Cardiac muscle cell (in vitro differentiated cells and primary cell): ENCODE data around the gene AP1G1. TPM values are rescaled to one million over a fixed set of nuclear protein-coding genes. Genes with fewer than 3 reads are reported as not detected.
"Not testable (repeated sequence)": the region's sequence is repeated elsewhere in the genome, so short reads cannot be mapped to it uniquely, and the experiment has no call there.

Source experiments
- DNase-seq, 2 donors: peaks; one replicate each; pipeline versions ENCODE4 v3.0.0 to v3.0.0-alpha.2; 2010 to 2017; ENCODE audit warnings: low read depth in 1 of 2, low spot score in 1 of 2
- H3K27ac ChIP-seq: fragments of 200-600 bp; sonication (generic); 2 replicates; pipeline ENCODE4 v1.5.1; 2016
- H3K27me3 ChIP-seq: fragments of 200-600 bp; sonication (generic); 2 replicates; pipeline ENCODE4 v1.6.0; 2016; ENCODE audit warnings: control low read depth
- H3K36me3 ChIP-seq: fragments of 200-600 bp; sonication (generic); 2 replicates; pipeline ENCODE4 v1.5.1; 2016; ENCODE audit warnings: control low read depth
- H3K4me1 ChIP-seq: fragments of 200-600 bp; sonication (generic); 2 replicates; pipeline ENCODE4 v1.8.1; 2017; ENCODE audit warnings: low read depth, mild to moderate bottlenecking, mixed run types
- H3K4me3 ChIP-seq: fragments of 200-600 bp; sonication (generic); 2 replicates; pipeline ENCODE4 v1.5.1; 2016; ENCODE audit warnings: mild to moderate bottlenecking
- H3K9me3 ChIP-seq: fragments of 200-600 bp; sonication (generic); 2 replicates; pipeline ENCODE4 v1.5.1; 2017; ENCODE audit warnings: low read depth, mild to moderate bottlenecking, control low read depth
- CTCF ChIP-seq: IDR thresholded peaks from 2 replicates; pipeline ENCODE4 v1.5.1; 2012; ENCODE audit warnings: low read depth, mild to moderate bottlenecking, low read length
- polyA plus RNA-seq: library from polyadenylated mRNA; unstranded; fragments of >200 nt; fragmentation: Nextera tagmentation; extraction: Ambion mirVana; gene quantifications from 2 replicates; pipeline ENCODE4 v1.2.1, GENCODE V29; 2016
- total RNA-seq: library from RNA; depleted of rRNA; stranded (reverse); fragments of >200 nt; gene quantifications from 2 replicates; pipeline ENCODE4 v1.2.3, GENCODE V29; 2016

The AP1G1 gene
- total and polyA plus RNA-seq, 2 experiments from 2014 or later: 14.7 to 69.0 TPM

- Histone ChIP-seq H3K27ac (no peak overlapping the region), H3K9me3 (no peaks in the 10 kb centered on the region), H3K4me1 (peaks cover 5% of the 10 kb centered on the region), H3K36me3 (no peaks in the 10 kb centered on the region), H3K4me3 (no peak overlapping the region), H3K27me3 (no peaks in the 10 kb centered on the region)
- no peak for DNase-seq
- TF ChIP-seq CTCF: no peak
Observed at GRCh38 chr16:71803305-71803690, 5.3 kb downstream of the AP1G1 start.

GRCh38 chr16:71796501-71797097 is 12.0 kb downstream of the AP1G1 start:
- no peak for DNase-seq
- Histone ChIP-seq H3K27ac (no peak overlapping the region), H3K36me3 (no peaks in the 10 kb centered on the region), H3K9me3 (no peaks in the 10 kb centered on the region), H3K27me3 (no peaks in the 10 kb centered on the region), H3K4me3 (no peak overlapping the region), H3K4me1 (peaks cover 4% of the 10 kb centered on the region)
- no peak for TF ChIP-seq CTCF

- Histone ChIP-seq H3K4me3 (no peak overlapping the region), H3K4me1 (peaks cover 4% of the 10 kb centered on the region), H3K36me3 (no peaks in the 10 kb centered on the region), H3K27ac (no peak overlapping the region), H3K9me3 (no peaks in the 10 kb centered on the region), H3K27me3 (no peaks in the 10 kb centered on the region)
- DNase-seq: no peak
- TF ChIP-seq CTCF: no peak
Observed at GRCh38 chr16:71794943-71795342, 13.7 kb downstream of the AP1G1 start.

- peaks cover 5% of the 10 kb centered on the region for H3K36me3 ChIP-seq
- no peaks in the 10 kb centered on the region for H3K9me3 ChIP-seq
- DNase-seq: no peak
- H3K4me3 ChIP-seq: no peak overlapping the region
- no peak overlapping the region for H3K27ac ChIP-seq
- peaks cover 4% of the 10 kb centered on the region for H3K4me1 ChIP-seq
- H3K27me3 ChIP-seq: no peaks in the 10 kb centered on the region
- no peak for TF ChIP-seq CTCF
Observed at GRCh38 chr16:71794018-71794417, 14.6 kb downstream of the AP1G1 start.

- no peak overlapping the region for H3K27ac ChIP-seq
- DNase-seq: no peak
- no peaks in the 10 kb centered on the region for H3K27me3 ChIP-seq
- TF ChIP-seq CTCF: no peak
- H3K4me3 ChIP-seq: no peak overlapping the region
- peaks cover 4% of the 10 kb centered on the region for H3K4me1 ChIP-seq
- H3K9me3 ChIP-seq: no peaks in the 10 kb centered on the region
- peaks cover 19% of the 10 kb centered on the region for H3K36me3 ChIP-seq
Observed at GRCh38 chr16:71792176-71792575, 16.5 kb downstream of the AP1G1 start.

GRCh38 chr16:71790329-71790728 is 18.3 kb downstream of the AP1G1 start:
- H3K27ac ChIP-seq, H3K27me3 ChIP-seq, DNase-seq, H3K4me1 ChIP-seq, H3K4me3 ChIP-seq, H3K9me3 ChIP-seq: not testable (repeated sequence)
- H3K36me3 ChIP-seq: peaks cover 19% of the 10 kb centered on the region
